Thyroid gland (tissue), 4 donors: ENCODE measurements around the gene TRIM26.

Source experiments
- CTCF ChIP-seq, 6 experiments: fragments of 200-600 bp in 3 of 6; fragments of 450-650 bp in 3 of 6; sonication (generic) in 3 of 6; IDR thresholded peaks; one replicate each; pipeline ENCODE4 v1.5.1; 2016 to 2019; ENCODE audit warnings: antibody characterized with exemption in 6 of 6, mild to moderate bottlenecking in 2 of 6, inconsistent platforms in 1 of 6, moderate library complexity in 1 of 6
- POLR2A ChIP-seq, 2 donors: fragments of 450-650 bp; IDR thresholded peaks; one replicate each; pipeline ENCODE4 v1.6.1; 2017; ENCODE audit warnings: antibody characterized with exemption in 2 of 2, mild to moderate bottlenecking in 2 of 2, moderate library complexity in 1 of 2

DNA sequence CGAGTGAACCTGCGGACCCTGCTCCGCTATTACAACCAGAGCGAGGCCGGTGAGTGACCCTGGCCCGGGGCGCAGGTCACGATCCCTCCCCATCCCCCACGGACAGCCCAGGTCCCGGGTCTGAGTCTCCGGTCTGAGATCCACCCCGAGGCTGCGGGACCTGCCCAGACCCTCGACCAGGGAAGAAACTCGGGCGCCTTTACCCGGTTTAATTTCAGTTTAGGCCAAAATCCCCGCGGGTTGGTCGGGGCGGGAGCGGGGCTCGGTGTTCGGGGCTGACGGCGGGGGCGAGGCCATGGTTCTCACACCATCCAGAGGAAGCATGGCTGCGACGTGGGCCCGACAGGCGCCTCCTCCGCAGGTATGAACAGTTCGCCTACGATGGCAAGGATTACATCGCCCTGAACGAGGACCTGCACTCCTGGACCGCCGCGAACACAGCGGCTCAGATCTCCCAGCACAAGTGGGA is 46.9 kb upstream of the TRIM26 start:
- no peak for TF ChIP-seq POLR2A (IDR thresholded peaks at IDR 0.05)
- peak in 1 of 6 experiments; percentile 5 for TF ChIP-seq CTCF (IDR thresholded peaks at IDR 0.05)
